ENCODE results near the gene F7.

DNA sequence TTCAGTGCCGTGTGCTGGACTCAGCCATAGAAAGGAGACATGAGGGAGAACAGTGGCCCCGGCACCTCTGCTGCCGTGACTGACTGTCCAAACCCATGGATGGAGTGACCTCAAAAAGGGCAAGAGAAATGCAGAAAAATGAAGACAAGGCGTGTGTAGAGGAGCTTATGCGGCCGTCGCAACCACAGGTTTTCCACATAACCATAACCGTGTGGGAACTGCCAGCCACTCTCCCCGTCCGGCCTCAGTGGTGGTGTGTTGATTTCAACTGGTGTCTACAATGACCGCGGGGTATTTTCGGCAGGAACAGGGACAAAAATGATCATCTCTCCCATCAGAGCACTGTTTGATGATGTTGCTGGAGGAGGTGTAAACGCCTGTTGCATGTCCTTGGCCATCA is 42.9 kb upstream of the F7 start:
- TF ChIP-seq EZH2 (IDR thresholded peaks at IDR 0.05; ENCODE audit: borderline replicate concordance, insufficient read depth, low read depth, low read length, poor library complexity, severe bottlenecking), result no peak
- TF ChIP-seq, protein P1, sequence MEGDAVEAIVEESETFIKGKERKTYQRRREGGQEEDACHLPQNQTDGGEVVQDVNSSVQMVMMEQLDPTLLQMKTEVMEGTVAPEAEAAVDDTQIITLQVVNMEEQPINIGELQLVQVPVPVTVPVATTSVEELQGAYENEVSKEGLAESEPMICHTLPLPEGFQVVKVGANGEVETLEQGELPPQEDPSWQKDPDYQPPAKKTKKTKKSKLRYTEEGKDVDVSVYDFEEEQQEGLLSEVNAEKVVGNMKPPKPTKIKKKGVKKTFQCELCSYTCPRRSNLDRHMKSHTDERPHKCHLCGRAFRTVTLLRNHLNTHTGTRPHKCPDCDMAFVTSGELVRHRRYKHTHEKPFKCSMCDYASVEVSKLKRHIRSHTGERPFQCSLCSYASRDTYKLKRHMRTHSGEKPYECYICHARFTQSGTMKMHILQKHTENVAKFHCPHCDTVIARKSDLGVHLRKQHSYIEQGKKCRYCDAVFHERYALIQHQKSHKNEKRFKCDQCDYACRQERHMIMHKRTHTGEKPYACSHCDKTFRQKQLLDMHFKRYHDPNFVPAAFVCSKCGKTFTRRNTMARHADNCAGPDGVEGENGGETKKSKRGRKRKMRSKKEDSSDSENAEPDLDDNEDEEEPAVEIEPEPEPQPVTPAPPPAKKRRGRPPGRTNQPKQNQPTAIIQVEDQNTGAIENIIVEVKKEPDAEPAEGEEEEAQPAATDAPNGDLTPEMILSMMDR (IDR thresholded peaks at IDR 0.05), result no peak

Data from B cell (primary cell).